ENCODE data around the gene DCST1.

- TF ChIP-seq CTCF (IDR thresholded peaks at IDR 0.05; ENCODE audit: insufficient read depth, low read length) (no peak), REST (IDR thresholded peaks at IDR 0.05; ENCODE audit: insufficient replicate concordance, low read depth) (no peak), SPI1 (IDR thresholded peaks at IDR 0.05; ENCODE audit: borderline replicate concordance, low read depth) (no peak), POLR2AphosphoS5 (IDR thresholded peaks at IDR 0.05; ENCODE audit: low read depth) (no peak; the same call in 1 of the 2 replicates), GABPA (IDR thresholded peaks at IDR 0.05; ENCODE audit: low read depth) (no peak)
Measured at GRCh38 chr1:155001675-155002463, 31.8 kb upstream of the DCST1 start.
